DND-41 (cell line): ENCODE data around the gene YEATS4.

Experiments
- ATAC-seq: fragments of 200-7000 bp; cut with Tn5 transposase; 3 replicates; pipeline ENCODE4 v1.9.1; 2021; ENCODE audit warnings: low read depth; ENCODE audit not compliant: insufficient read depth
- DNase-seq: peaks from one replicate; pipeline ENCODE4 v3.0.0-alpha.2; 2020
- H2AFZ ChIP-seq: 2 replicates; pipeline ENCODE4 v1.6.0; 2012; ENCODE audit warnings: low read depth, low read length
- H3K27ac ChIP-seq: 2 replicates; pipeline ENCODE4 v1.5.1; 2012; ENCODE audit warnings: low read length, inconsistent platforms
- H3K27me3 ChIP-seq: fragments of 200-600 bp; sonication (generic); 2 replicates; pipeline ENCODE4 v1.6.0; 2012; ENCODE audit warnings: low read length, mild to moderate bottlenecking, inconsistent platforms; ENCODE audit not compliant: insufficient read depth, poor library complexity
- H3K36me3 ChIP-seq: 2 replicates; pipeline ENCODE4 v1.5.1; 2012; ENCODE audit warnings: low read length, inconsistent platforms; ENCODE audit not compliant: insufficient read depth
- H3K4me1 ChIP-seq: 2 replicates; pipeline ENCODE4 v1.5.1; 2012; ENCODE audit warnings: mild to moderate bottlenecking, low read length; ENCODE audit not compliant: insufficient read depth
- H3K4me2 ChIP-seq: 2 replicates; pipeline ENCODE4 v1.6.0; 2012; ENCODE audit warnings: mild to moderate bottlenecking, moderate library complexity, low read length, inconsistent platforms; ENCODE audit not compliant: insufficient read depth
- H3K4me3 ChIP-seq, 2 experiments: fragments of 200-600 bp in 1 of 2; shearing (Covaris generic) in 1 of 2; 2 replicates each; pipeline ENCODE4 v1.5.1; 2012 to 2016; ENCODE audit warnings: inconsistent platforms in 2 of 2, low read length in 2 of 2, mild to moderate bottlenecking in 2 of 2, low read depth in 1 of 2, moderate library complexity in 1 of 2
- H3K79me2 ChIP-seq: 2 replicates; pipeline ENCODE4 v1.6.0; 2012; ENCODE audit warnings: low read length, inconsistent platforms; ENCODE audit not compliant: insufficient read depth
- H3K9ac ChIP-seq: 2 replicates; pipeline ENCODE4 v1.6.0; 2012; ENCODE audit warnings: low read depth, mild to moderate bottlenecking, inconsistent platforms, low read length, moderate library complexity
- H3K9me3 ChIP-seq: 2 replicates; pipeline ENCODE4 v1.5.1; 2012; ENCODE audit warnings: low read length, moderate library complexity, mild to moderate bottlenecking, inconsistent platforms; ENCODE audit not compliant: insufficient read depth, severe bottlenecking
- H4K20me1 ChIP-seq: 2 replicates; pipeline ENCODE4 v1.6.0; 2012; ENCODE audit warnings: low read length; ENCODE audit not compliant: insufficient read depth
- CTCF ChIP-seq: IDR thresholded peaks from 2 replicates; pipeline ENCODE4 v1.5.1; 2012; ENCODE audit warnings: borderline replicate concordance, low read length, moderate library complexity, mild to moderate bottlenecking; ENCODE audit not compliant: poor library complexity, severe bottlenecking; ENCODE audit errors: extremely low read depth
- EZH2 ChIP-seq: IDR thresholded peaks from 3 replicates; pipeline ENCODE4 v1.6.1; 2012; ENCODE audit warnings: borderline replicate concordance, low read depth, mild to moderate bottlenecking, moderate library complexity, low read length, inconsistent platforms; ENCODE audit not compliant: severe bottlenecking

YEATS4 gene

GRCh38 chr12:69405566-69405865, 46.0 kb downstream of the YEATS4 start:
- TF ChIP-seq EZH2: no peak
- TF ChIP-seq CTCF: no peak
- DNase-seq (no peak), ATAC-seq (no peak)
- no peak overlapping the region for H3K27ac ChIP-seq
- no peak overlapping the region for H3K4me3 ChIP-seq
- H3K79me2 ChIP-seq: no peaks in the 10 kb centered on the region
- H3K36me3 ChIP-seq: peaks cover 27% of the 10 kb centered on the region; the same call in 1 of the 2 replicates
- H3K4me2 ChIP-seq: no peak overlapping the region
- no peak overlapping the region for H3K9ac ChIP-seq
- no peaks in the 10 kb centered on the region for H3K4me1 ChIP-seq
- no peaks in the 10 kb centered on the region for H3K9me3 ChIP-seq
- H4K20me1 ChIP-seq: no peaks in the 10 kb centered on the region
- H3K27me3 ChIP-seq: no peaks in the 10 kb centered on the region
- H2AFZ ChIP-seq: no peak overlapping the region

GRCh38 chr12:69406217-69406616, 46.7 kb downstream of the YEATS4 start:
- Histone ChIP-seq H3K4me1 (no peaks in the 10 kb centered on the region), H4K20me1 (no peaks in the 10 kb centered on the region), H3K27ac (no peak overlapping the region), H3K4me3 (no peak overlapping the region), H3K4me2 (no peak overlapping the region), H3K9ac (no peak overlapping the region), H2AFZ (no peak overlapping the region), H3K27me3 (no peaks in the 10 kb centered on the region), H3K9me3 (no peaks in the 10 kb centered on the region), H3K79me2 (no peaks in the 10 kb centered on the region), H3K36me3 (peaks cover 33% of the 10 kb centered on the region; the same call in 1 of the 2 replicates)
- no peak for DNase-seq
- ATAC-seq: no peak
- TF ChIP-seq EZH2 (no peak), CTCF (no peak)

GRCh38 chr12:69410571-69410970, 51.0 kb downstream of the YEATS4 start:
- Histone ChIP-seq H3K4me3 (no peak overlapping the region), H3K27me3 (no peaks in the 10 kb centered on the region), H3K4me2 (no peak overlapping the region), H3K9ac (no peak overlapping the region), H2AFZ (no peak overlapping the region), H3K27ac (no peak overlapping the region), H3K9me3 (no peaks in the 10 kb centered on the region), H4K20me1 (no peaks in the 10 kb centered on the region), H3K36me3 (peaks cover 56% of the 10 kb centered on the region), H3K79me2 (no peaks in the 10 kb centered on the region), H3K4me1 (no peaks in the 10 kb centered on the region)
- TF ChIP-seq CTCF: no peak
- TF ChIP-seq EZH2: no peak
- DNase-seq (no peak), ATAC-seq (no peak)

- H2AFZ ChIP-seq: no peak overlapping the region
- peaks cover 56% of the 10 kb centered on the region for H3K36me3 ChIP-seq
- no peaks in the 10 kb centered on the region for H4K20me1 ChIP-seq
- no peaks in the 10 kb centered on the region for H3K27me3 ChIP-seq
- H3K9me3 ChIP-seq: no peaks in the 10 kb centered on the region
- no peak overlapping the region for H3K27ac ChIP-seq
- no peak overlapping the region for H3K4me2 ChIP-seq
- ATAC-seq (no peak), DNase-seq (no peak)
- no peaks in the 10 kb centered on the region for H3K79me2 ChIP-seq
- TF ChIP-seq EZH2 (no peak), CTCF (no peak)
- no peak overlapping the region for H3K4me3 ChIP-seq
- no peaks in the 10 kb centered on the region for H3K4me1 ChIP-seq
- H3K9ac ChIP-seq: no peak overlapping the region
These were observed 53.1 kb downstream of the YEATS4 start for GRCh38 chr12:69412655-69413054.
